ENCODE results near the gene INSIG1.

Gene INSIG1

GRCh38 chr7:155270861-155271260 is 26.8 kb upstream of the INSIG1 start:
- Histone ChIP-seq H3K9me3 (ENCODE audit: control insufficient read depth, low read length) (no peaks in the 10 kb centered on the region), H3K4me1 (no peaks in the 10 kb centered on the region), H3K4me2 (ENCODE audit: low read length) (no peak overlapping the region), H3K79me2 (no peaks in the 10 kb centered on the region), H3K9ac (no peak overlapping the region), H3K4me3 (ENCODE audit: low read depth, low read length) (no peak overlapping the region), H2AFZ (no peak overlapping the region), H3K27me3 (ENCODE audit: control insufficient read depth, insufficient read depth, low read length) (no peaks in the 10 kb centered on the region), H3K27ac (no peak overlapping the region), H3K36me3 (ENCODE audit: control insufficient read depth, insufficient read depth, low read length) (no peaks in the 10 kb centered on the region)
- no peak for TF ChIP-seq CTCF (IDR thresholded peaks at IDR 0.05)

- Histone ChIP-seq H3K27ac (no peak overlapping the region), H3K36me3 (ENCODE audit: control insufficient read depth, insufficient read depth, low read length) (no peaks in the 10 kb centered on the region), H3K4me1 (no peaks in the 10 kb centered on the region), H2AFZ (no peak overlapping the region), H3K4me2 (ENCODE audit: low read length) (no peak overlapping the region), H3K4me3 (ENCODE audit: low read depth, low read length) (no peak overlapping the region), H3K9ac (no peak overlapping the region), H3K79me2 (no peaks in the 10 kb centered on the region), H3K27me3 (ENCODE audit: control insufficient read depth, insufficient read depth, low read length) (no peaks in the 10 kb centered on the region), H3K9me3 (ENCODE audit: control insufficient read depth, low read length) (no peaks in the 10 kb centered on the region)
- no peak for TF ChIP-seq CTCF (IDR thresholded peaks at IDR 0.05)
These were observed 22.9 kb upstream of the INSIG1 start for GRCh38 chr7:155274633-155275355.

GRCh38 chr7:155276042-155276799 is 21.5 kb upstream of the INSIG1 start:
- Histone ChIP-seq H3K9ac (no peak overlapping the region), H2AFZ (no peak overlapping the region), H3K27ac (no peak overlapping the region), H3K79me2 (no peaks in the 10 kb centered on the region), H3K4me3 (ENCODE audit: low read depth, low read length) (no peak overlapping the region), H3K36me3 (ENCODE audit: control insufficient read depth, insufficient read depth, low read length) (no peaks in the 10 kb centered on the region), H3K4me1 (no peaks in the 10 kb centered on the region), H3K4me2 (ENCODE audit: low read length) (no peak overlapping the region), H3K27me3 (ENCODE audit: control insufficient read depth, insufficient read depth, low read length) (no peaks in the 10 kb centered on the region), H3K9me3 (ENCODE audit: control insufficient read depth, low read length) (no peaks in the 10 kb centered on the region)
- TF ChIP-seq CTCF (IDR thresholded peaks at IDR 0.05): no peak

GRCh38 chr7:155276800-155277375 is 20.8 kb upstream of the INSIG1 start:
- Histone ChIP-seq H3K79me2 (no peaks in the 10 kb centered on the region), H2AFZ (no peak overlapping the region), H3K36me3 (ENCODE audit: control insufficient read depth, insufficient read depth, low read length) (no peaks in the 10 kb centered on the region), H3K27me3 (ENCODE audit: control insufficient read depth, insufficient read depth, low read length) (no peaks in the 10 kb centered on the region), H3K4me1 (no peaks in the 10 kb centered on the region), H3K9me3 (ENCODE audit: control insufficient read depth, low read length) (no peaks in the 10 kb centered on the region), H3K4me3 (ENCODE audit: low read depth, low read length) (no peak overlapping the region), H3K9ac (no peak overlapping the region), H3K27ac (no peak overlapping the region), H3K4me2 (ENCODE audit: low read length) (no peak overlapping the region)
- no peak for TF ChIP-seq CTCF (IDR thresholded peaks at IDR 0.05)

Data from parathyroid adenoma (tissue), 2 donors.